ENCODE data around the gene MRPL32. TPM values are rescaled to one million over a fixed set of nuclear protein-coding genes. Genes with fewer than 3 reads are reported as not detected.

MRPL32 gene
- total RNA-seq, 1 experiment from 2014 or later: 47.5 TPM

- no TSS peak for BruUV-seq (replicated peaks)
These were observed 48.3 kb downstream of the MRPL32 start for GRCh38 chr7:42980514-42980913.

More at GRCh38 chr7:42980514-42980913, 48.3 kb downstream of the MRPL32 start:
- Histone ChIP-seq H3K36me3 (ENCODE audit: control insufficient read depth in 1 of 2, insufficient read depth in 2 of 2, low read length in 2 of 2) (no peaks in the 10 kb centered on the region), H3K9ac (ENCODE audit: low read length) (no peak overlapping the region), H3K9me2 (ENCODE audit: insufficient read depth) (no peaks in the 10 kb centered on the region), H3K9me3 (ENCODE audit: control insufficient read depth in 1 of 2, insufficient read depth in 1 of 2, low read depth in 1 of 2, low read length in 2 of 2) (peaks cover 0 to 5% of the 10 kb centered on the region in 2 experiments; a peak in 1 of 4 replicates), H3K27ac (ENCODE audit: low read depth, low read length) (no peak overlapping the region), H3K79me2 (ENCODE audit: insufficient read depth, low read length) (no peaks in the 10 kb centered on the region), H3K27me3 (ENCODE audit: insufficient read depth, low read length) (no peaks in the 10 kb centered on the region), H4K20me1 (ENCODE audit: insufficient read depth) (no peaks in the 10 kb centered on the region), H3K4me3 (replicated peaks in 1 of 2; ENCODE audit: low read depth in 1 of 2, low read length in 2 of 2) (no peak overlapping the region), H2AFZ (ENCODE audit: low read depth, low read length, poor library complexity, severe bottlenecking) (no peak overlapping the region), H3K4me2 (ENCODE audit: low read length) (no peak overlapping the region), H3K4me1 (ENCODE audit: control insufficient read depth in 1 of 2, insufficient read depth in 2 of 2, low read length in 2 of 2) (no peaks in the 10 kb centered on the region)
- ATAC-seq (no peak), DNase-seq (ENCODE audit: low read depth, low spot score) (no peak)
- intact Hi-C loops (cut with micrococcal nuclease): no loop called here
- ChIA-PET CTCF (no interaction called here), RAD21 (ENCODE audit: low non-redundant PET in 1 of 2, low total read pairs in 2 of 2, uncharacterized antibody in 2 of 2, unreplicated experiment in 2 of 2) (no interaction called here), POLR2A (no interaction called here)
- TF ChIP-seq ELF1 (IDR thresholded peaks at IDR 0.05; ENCODE audit: borderline replicate concordance, low read depth) (no peak), SP1 (IDR thresholded peaks at IDR 0.05; ENCODE audit: low read depth) (no peak), SRF (IDR thresholded peaks at IDR 0.05; ENCODE audit: low read depth) (no peak), POLR2A (IDR thresholded peaks at IDR 0.05; ENCODE audit: borderline replicate concordance, extremely low read depth, insufficient read depth, insufficient read length) (no peak), JUND (IDR thresholded peaks at IDR 0.05) (no peak), ZNF274 (IDR thresholded peaks at IDR 0.05; ENCODE audit: low read depth, low read length) (no peak), ZFX (IDR thresholded peaks at IDR 0.05) (no peak), EGR1 (IDR thresholded peaks at IDR 0.05; ENCODE audit: low read depth) (no peak), ZBTB33 (IDR thresholded peaks at IDR 0.05; ENCODE audit: extremely low read depth, insufficient replicate concordance, low read length) (no peak), CEBPB (IDR thresholded peaks at IDR 0.05; ENCODE audit: low read depth) (no peak), TCF7L2 (IDR thresholded peaks at IDR 0.05; ENCODE audit: borderline replicate concordance, extremely low read depth, insufficient read depth, insufficient read length) (no peak), EZH2 (IDR thresholded peaks at IDR 0.05) (no peak)

Data from HCT116 (cell line).